K562 (cell line): Measurements from ENCODE around the gene GORASP1. TPM values are rescaled to one million over a fixed set of nuclear protein-coding genes. Genes with fewer than 3 reads are reported as not detected.

Source experiments
- CBFA2T3 ChIP-seq: fragments of 450-650 bp; IDR thresholded peaks from 2 replicates; pipeline ENCODE4 v1.6.1; 2017
- MAFK ChIP-seq: IDR thresholded peaks from 2 replicates; pipeline ENCODE4 v1.6.1; 2011; ENCODE audit warnings: low read length, improper control_type of control experiment
- NCOR1 ChIP-seq: fragments of 450-650 bp; IDR thresholded peaks from 2 replicates; pipeline ENCODE4 v1.6.1; 2016; ENCODE audit warnings: mild to moderate bottlenecking, moderate library complexity
- polyA plus RNA-seq, 8 experiments: library from polyadenylated mRNA; depleted of rRNA in 4 of 8; stranded (reverse) in 5 of 8; unstranded in 3 of 8; fragments of >200 nt; fragmentation: Nextera tagmentation in 2 of 8; fragmentation: Illumina TruSeq in 1 of 8; extraction: Ambion mirVana in 2 of 8; extraction: Trizol in 1 of 8; gene quantifications; 2 replicates each; pipeline versions ENCODE4 v1.2.1 to v1.2.3, GENCODE V29; 2011 to 2014; ENCODE audit warnings: inconsistent platforms in 1 of 8, missing spikeins in 1 of 8
- total RNA-seq, 7 experiments: library from RNA; depleted of rRNA in 6 of 7; stranded (reverse); fragments of >200 nt in 6 of 7; fragmentation: Illumina TruSeq in 2 of 7; extraction: Trizol in 2 of 7; gene quantifications; 2 replicates each; pipeline versions ENCODE4 v1.2.1 to v1.2.3, GENCODE V29; 2011 to 2021; ENCODE audit warnings: low replicate concordance in 1 of 7
- TF ChIP-seq, protein P1 (sequence below), 2 experiments: fragments of 450-650 bp in 1 of 2; sonication (generic) in 1 of 2; formaldehyde crosslinking in 1 of 2; IDR thresholded peaks; 2 replicates each; pipeline versions ENCODE4 v1.7.1 to v1.9.0; 2016 to 2022; ENCODE audit warnings: inconsistent platforms in 1 of 2, mild to moderate bottlenecking in 1 of 2, missing genetic modification reagents in 1 of 2
- TF ChIP-seq, protein P2 (sequence below): fragments of 200-400 bp; formaldehyde crosslinking; IDR thresholded peaks from 2 replicates; pipeline ENCODE4 v1.6.1; 2017; ENCODE audit warnings: mild to moderate bottlenecking, low read depth, low read length, moderate library complexity

GORASP1 gene
- total and polyA plus RNA-seq, 9 of the 15 experiments (the other 6 are each of a cell fraction or from before 2014, with no cell fraction given): 8.4 to 87.9 (median 67.6) TPM

DNA sequence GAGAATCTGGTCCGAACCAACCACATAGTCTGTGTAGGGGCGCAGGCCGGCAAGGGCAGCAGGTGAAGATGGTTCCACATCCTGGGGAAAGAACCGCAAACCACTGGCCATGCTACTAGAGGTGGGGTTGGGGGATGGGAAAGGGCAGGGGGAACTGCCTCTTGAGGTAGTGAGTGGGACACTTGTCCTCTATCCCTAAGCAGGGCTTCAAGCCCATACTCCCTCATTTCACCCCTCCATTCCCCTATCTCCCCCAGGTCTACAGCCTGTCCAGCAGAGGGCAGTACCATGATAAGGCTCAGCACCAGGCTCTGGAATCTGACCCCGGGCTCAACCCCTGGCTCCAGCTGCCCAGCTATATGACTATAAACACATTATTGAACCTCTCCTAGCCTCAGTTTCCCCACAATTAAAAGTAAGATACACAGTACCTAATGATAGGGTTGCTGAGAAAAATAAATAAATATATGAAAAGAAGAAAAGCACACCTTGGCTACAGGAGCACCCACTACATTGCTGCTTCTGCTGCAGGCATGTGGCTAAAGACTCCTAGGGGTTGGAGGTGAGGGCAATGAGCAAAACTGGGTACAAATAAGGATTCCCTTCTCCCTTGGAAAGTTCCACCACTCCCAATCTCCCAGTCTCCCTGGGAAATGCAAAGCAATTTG is 6.3 kb downstream of the GORASP1 start (continued):
- TF ChIP-seq, protein P1, sequence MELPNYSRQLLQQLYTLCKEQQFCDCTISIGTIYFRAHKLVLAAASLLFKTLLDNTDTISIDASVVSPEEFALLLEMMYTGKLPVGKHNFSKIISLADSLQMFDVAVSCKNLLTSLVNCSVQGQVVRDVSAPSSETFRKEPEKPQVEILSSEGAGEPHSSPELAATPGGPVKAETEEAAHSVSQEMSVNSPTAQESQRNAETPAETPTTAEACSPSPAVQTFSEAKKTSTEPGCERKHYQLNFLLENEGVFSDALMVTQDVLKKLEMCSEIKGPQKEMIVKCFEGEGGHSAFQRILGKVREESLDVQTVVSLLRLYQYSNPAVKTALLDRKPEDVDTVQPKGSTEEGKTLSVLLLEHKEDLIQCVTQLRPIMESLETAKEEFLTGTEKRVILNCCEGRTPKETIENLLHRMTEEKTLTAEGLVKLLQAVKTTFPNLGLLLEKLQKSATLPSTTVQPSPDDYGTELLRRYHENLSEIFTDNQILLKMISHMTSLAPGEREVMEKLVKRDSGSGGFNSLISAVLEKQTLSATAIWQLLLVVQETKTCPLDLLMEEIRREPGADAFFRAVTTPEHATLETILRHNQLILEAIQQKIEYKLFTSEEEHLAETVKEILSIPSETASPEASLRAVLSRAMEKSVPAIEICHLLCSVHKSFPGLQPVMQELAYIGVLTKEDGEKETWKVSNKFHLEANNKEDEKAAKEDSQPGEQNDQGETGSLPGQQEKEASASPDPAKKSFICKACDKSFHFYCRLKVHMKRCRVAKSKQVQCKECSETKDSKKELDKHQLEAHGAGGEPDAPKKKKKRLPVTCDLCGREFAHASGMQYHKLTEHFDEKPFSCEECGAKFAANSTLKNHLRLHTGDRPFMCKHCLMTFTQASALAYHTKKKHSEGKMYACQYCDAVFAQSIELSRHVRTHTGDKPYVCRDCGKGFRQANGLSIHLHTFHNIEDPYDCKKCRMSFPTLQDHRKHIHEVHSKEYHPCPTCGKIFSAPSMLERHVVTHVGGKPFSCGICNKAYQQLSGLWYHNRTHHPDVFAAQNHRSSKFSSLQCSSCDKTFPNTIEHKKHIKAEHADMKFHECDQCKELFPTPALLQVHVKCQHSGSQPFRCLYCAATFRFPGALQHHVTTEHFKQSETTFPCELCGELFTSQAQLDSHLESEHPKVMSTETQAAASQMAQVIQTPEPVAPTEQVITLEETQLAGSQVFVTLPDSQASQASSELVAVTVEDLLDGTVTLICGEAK (IDR thresholded peaks at IDR 0.05): no peak
- TF ChIP-seq, protein P1 (CRISPR knock-in tag; IDR thresholded peaks at IDR 0.05): 0 out of 2 replicates have a peak, but pooled peaks have one; percentile 2
- TF ChIP-seq NCOR1 (no peak), MAFK (no peak), CBFA2T3 (no peak)
- TF ChIP-seq, protein P2, sequence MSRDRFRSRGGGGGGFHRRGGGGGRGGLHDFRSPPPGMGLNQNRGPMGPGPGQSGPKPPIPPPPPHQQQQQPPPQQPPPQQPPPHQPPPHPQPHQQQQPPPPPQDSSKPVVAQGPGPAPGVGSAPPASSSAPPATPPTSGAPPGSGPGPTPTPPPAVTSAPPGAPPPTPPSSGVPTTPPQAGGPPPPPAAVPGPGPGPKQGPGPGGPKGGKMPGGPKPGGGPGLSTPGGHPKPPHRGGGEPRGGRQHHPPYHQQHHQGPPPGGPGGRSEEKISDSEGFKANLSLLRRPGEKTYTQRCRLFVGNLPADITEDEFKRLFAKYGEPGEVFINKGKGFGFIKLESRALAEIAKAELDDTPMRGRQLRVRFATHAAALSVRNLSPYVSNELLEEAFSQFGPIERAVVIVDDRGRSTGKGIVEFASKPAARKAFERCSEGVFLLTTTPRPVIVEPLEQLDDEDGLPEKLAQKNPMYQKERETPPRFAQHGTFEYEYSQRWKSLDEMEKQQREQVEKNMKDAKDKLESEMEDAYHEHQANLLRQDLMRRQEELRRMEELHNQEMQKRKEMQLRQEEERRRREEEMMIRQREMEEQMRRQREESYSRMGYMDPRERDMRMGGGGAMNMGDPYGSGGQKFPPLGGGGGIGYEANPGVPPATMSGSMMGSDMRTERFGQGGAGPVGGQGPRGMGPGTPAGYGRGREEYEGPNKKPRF: no peak
